Activated naive CD4-positive, alpha-beta T cell treated with anti-CD3 and anti-CD28 coated beads, Interleukin-2, amount 10 ng/mL, durations not matched to agents 7 days and 5 days (primary cell): ENCODE measurements around the gene ZC3H12A.

Source experiments
- CTCF ChIA-PET: fragments of 350-600 bp; sonication (Branson Sonifier 250); formaldehyde crosslinking; loops from one replicate; lab custom pipeline; 2021; ENCODE audit warnings: antibody characterized with exemption; lab: Charles Lee
- DNase-seq: peaks from one replicate; pipeline ENCODE4 v3.0.0-alpha.2; 2020
- H3K27ac Mint-ChIP-seq: one replicate; pipeline ENCODE4 v1.8.0; 2021; ENCODE audit warnings: mild to moderate bottlenecking, moderate library complexity, mixed read lengths
- H3K27me3 Mint-ChIP-seq: one replicate; pipeline ENCODE4 v1.8.0; 2021; ENCODE audit warnings: mild to moderate bottlenecking, mixed read lengths
- H3K36me3 Mint-ChIP-seq: one replicate; pipeline ENCODE4 v1.8.0; 2021; ENCODE audit warnings: mixed read lengths
- H3K4me1 Mint-ChIP-seq: one replicate; pipeline ENCODE4 v1.8.0; 2021; ENCODE audit warnings: mixed read lengths
- H3K4me3 Mint-ChIP-seq: one replicate; pipeline ENCODE4 v1.8.0; 2021; ENCODE audit warnings: mild to moderate bottlenecking, moderate library complexity, mixed read lengths
- H3K9me3 Mint-ChIP-seq: one replicate; pipeline ENCODE4 v1.8.0; 2021; ENCODE audit warnings: mixed read lengths

The ZC3H12A gene

DNA sequence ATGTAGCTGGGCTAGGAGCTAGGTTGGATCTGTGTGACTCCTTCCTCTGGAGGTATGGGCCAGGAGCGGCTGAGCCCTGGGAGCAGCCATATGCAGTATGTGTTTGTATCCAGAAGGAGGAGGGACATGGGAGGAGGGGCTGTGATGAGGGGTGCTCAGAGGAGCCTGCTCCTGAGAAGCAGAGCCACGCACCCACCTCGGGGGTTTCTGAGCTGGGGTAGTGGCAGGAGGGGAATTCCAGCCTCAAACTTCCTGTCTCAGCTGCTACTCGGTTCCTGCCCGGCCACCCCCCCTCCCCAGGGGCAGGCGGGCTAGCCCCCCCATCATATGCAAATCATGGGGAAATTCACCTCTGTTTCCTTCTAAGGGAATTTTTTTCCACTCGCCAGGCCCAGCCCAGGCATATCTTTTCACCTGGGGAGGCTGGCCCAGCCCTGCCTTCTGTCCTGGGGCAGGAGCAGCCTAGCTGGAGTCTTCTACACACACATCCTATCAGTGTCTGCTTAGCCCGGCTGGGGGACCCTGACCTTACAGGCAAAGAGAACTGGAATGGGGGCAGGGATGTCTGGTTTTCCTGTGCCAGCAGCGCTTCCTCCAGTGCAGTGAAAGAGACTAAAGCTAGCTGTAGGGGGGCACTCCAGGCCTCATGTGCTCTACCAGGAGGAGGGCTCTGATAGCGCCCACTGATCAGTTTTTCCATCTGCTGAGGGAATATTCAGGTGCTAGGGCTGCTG, 3.0 kb downstream of the ZC3H12A start:
- peak overlapping the region; percentile 99 for H3K27ac Mint-ChIP-seq
- H3K4me1 Mint-ChIP-seq, result peaks cover 64% of the 10 kb centered on the region
- peak; percentile 77 for DNase-seq
- H3K9me3 Mint-ChIP-seq, result no peaks in the 10 kb centered on the region
- no peaks in the 10 kb centered on the region for H3K27me3 Mint-ChIP-seq
- CTCF ChIA-PET, result interaction anchor here (0.6 to 8.4 kb wide), 3 partner anchors 10 to 52 kb away, joined by 4 to 78 read pairs (median 38); no protein-coding TSS in a partner anchor
- H3K36me3 Mint-ChIP-seq, result peaks cover 64% of the 10 kb centered on the region
- H3K4me3 Mint-ChIP-seq, result peak overlapping the region; percentile 97

DNA sequence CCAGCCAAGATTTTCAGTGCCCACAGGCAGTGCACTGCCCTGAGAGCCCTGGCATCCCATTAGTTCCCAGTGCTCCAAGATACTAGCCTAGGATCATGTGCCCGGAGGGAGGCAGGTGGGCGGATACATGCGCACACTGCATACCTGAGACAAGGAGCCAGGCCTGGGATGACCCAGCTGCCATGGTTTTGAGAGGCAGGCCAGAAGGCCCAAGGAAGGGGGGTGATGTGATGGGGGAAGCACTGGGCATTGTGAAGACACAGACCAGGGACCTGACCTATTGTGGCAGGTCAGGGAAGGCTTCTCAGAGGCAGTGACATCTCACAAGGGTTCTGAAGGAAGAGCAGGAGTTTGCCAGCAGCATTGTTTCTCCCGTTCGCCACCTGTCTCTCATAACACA, 3.6 kb downstream of the ZC3H12A start:
- CTCF ChIA-PET, result interaction anchor here (1.1 to 6.1 kb wide), 4 partner anchors 9 to 37 kb away, joined by 5 to 38 read pairs (median 17); partner anchors contain the start of gene MEAF6
- Mint-ChIP-seq H3K4me3 (peak overlapping the region; percentile 97), H3K4me1 (peaks cover 58% of the 10 kb centered on the region), H3K9me3 (no peaks in the 10 kb centered on the region), H3K36me3 (peaks cover 69% of the 10 kb centered on the region), H3K27me3 (no peaks in the 10 kb centered on the region), H3K27ac (peak overlapping the region; percentile 99)
- DNase-seq, result no peak

DNA sequence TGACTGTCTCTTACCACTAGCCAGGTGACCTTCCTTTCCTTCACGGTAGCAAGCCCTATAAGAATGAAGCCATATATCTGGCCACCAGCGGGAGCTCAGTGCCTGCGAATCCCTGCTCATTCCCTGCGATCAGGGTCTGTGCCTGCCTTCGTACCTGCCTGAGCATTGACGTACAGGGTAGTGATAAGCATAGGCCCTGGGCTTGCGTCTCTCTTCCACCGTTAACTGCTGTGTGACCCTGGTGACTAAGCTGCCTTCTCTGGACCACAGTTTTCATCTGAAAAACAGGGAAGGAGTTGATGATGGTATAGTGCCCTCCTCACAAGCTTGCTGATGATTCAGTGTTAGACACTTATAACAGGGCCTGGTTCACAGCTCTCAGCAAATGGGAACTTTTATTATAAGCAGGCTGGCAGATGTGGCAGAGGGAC, 4.1 kb downstream of the ZC3H12A start:
- H3K4me1 Mint-ChIP-seq, result peaks cover 53% of the 10 kb centered on the region
- peak overlapping the region; percentile 99 for H3K27ac Mint-ChIP-seq
- no peaks in the 10 kb centered on the region for H3K9me3 Mint-ChIP-seq
- H3K27me3 Mint-ChIP-seq, result no peaks in the 10 kb centered on the region
- peaks cover 69% of the 10 kb centered on the region for H3K36me3 Mint-ChIP-seq
- CTCF ChIA-PET, result interaction anchor here (1.0 to 6.1 kb wide), 7 partner anchors 9 to 37 kb away, joined by 4 to 38 read pairs (median 6); partner anchors contain the start of gene MEAF6
- DNase-seq, result peak; percentile 47
- peak overlapping the region; percentile 97 for H3K4me3 Mint-ChIP-seq

- H3K9me3 Mint-ChIP-seq, result no peaks in the 10 kb centered on the region
- peak overlapping the region; percentile 99 for H3K27ac Mint-ChIP-seq
- H3K4me3 Mint-ChIP-seq, result peak overlapping the region; percentile 97
- peak; percentile 58 for DNase-seq
- no peaks in the 10 kb centered on the region for H3K27me3 Mint-ChIP-seq
- H3K4me1 Mint-ChIP-seq, result peaks cover 49% of the 10 kb centered on the region
- peaks cover 70% of the 10 kb centered on the region for H3K36me3 Mint-ChIP-seq
- CTCF ChIA-PET, result interaction anchor here (1.0 to 6.1 kb wide), 7 partner anchors 8 to 36 kb away, joined by 4 to 38 read pairs (median 6); partner anchors contain the start of gene MEAF6
Observed at GRCh38 chr1:37478890-37479254, 4.5 kb downstream of the ZC3H12A start.

DNA sequence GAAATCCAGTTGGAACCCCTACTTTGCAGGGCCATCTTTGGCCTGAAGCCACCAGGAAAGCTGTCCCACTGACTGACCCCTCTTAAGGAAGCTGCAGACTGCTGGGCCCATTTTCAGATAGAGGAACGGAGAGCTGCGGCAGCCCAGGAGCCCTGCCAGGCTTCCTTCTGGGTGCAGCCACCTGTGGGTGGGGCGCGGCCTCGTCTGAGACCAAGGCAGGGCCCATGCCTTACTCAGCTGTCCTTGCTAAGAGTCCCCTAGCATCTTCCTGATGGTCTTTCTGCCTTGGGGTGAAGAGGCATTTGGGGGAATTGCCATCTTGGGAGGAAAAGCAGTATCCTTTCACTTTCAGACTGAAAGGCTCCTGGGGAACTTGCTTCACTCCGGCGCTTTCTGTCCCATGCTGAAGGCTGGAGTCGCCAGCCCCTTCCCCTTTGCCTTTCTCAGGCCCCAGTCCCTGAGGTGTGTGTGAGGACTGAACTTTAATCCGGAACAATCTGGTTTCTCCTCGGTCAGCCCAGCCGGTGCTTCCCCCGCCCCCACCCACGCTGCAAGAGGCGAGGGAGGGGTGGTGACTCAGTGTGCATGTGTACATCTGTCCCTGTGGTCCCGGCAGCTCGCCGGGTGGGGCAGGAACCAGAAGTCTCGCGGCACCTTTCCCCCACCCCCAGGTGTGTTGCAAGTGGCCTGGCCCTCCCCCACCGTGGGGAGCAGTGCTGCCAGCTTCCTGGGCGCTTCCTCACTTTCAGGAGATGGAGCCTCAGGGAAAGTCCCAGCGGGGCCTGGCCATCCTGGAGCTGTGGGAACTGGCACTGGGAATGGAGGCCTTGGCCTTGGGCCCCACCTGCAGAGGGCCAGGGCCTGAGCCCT, 5.1 kb downstream of the ZC3H12A start:
- peak overlapping the region; percentile 99 for H3K27ac Mint-ChIP-seq
- H3K9me3 Mint-ChIP-seq, result no peaks in the 10 kb centered on the region
- H3K4me3 Mint-ChIP-seq, result peak overlapping the region; percentile 97
- H3K4me1 Mint-ChIP-seq, result peaks cover 49% of the 10 kb centered on the region
- no peaks in the 10 kb centered on the region for H3K27me3 Mint-ChIP-seq
- peaks cover 73% of the 10 kb centered on the region for H3K36me3 Mint-ChIP-seq
- CTCF ChIA-PET, result interaction anchor here (1.0 to 6.1 kb wide), 6 partner anchors 8 to 30 kb away, joined by 4 to 38 read pairs (median 6); no protein-coding TSS in a partner anchor
- peak; percentile 90 for DNase-seq

- CTCF ChIA-PET, result interaction anchor here (1.5 to 6.1 kb wide), 2 partner anchors 11 to 25 kb away, joined by 5 to 38 read pairs; no protein-coding TSS in a partner anchor
- Mint-ChIP-seq H3K4me3 (peak overlapping the region; percentile 97), H3K9me3 (no peaks in the 10 kb centered on the region), H3K4me1 (peaks cover 49% of the 10 kb centered on the region), H3K36me3 (peaks cover 73% of the 10 kb centered on the region), H3K27ac (peak overlapping the region; percentile 99), H3K27me3 (no peaks in the 10 kb centered on the region)
- DNase-seq, result no peak
Observed at GRCh38 chr1:37480125-37480466, 5.7 kb downstream of the ZC3H12A start.

DNA sequence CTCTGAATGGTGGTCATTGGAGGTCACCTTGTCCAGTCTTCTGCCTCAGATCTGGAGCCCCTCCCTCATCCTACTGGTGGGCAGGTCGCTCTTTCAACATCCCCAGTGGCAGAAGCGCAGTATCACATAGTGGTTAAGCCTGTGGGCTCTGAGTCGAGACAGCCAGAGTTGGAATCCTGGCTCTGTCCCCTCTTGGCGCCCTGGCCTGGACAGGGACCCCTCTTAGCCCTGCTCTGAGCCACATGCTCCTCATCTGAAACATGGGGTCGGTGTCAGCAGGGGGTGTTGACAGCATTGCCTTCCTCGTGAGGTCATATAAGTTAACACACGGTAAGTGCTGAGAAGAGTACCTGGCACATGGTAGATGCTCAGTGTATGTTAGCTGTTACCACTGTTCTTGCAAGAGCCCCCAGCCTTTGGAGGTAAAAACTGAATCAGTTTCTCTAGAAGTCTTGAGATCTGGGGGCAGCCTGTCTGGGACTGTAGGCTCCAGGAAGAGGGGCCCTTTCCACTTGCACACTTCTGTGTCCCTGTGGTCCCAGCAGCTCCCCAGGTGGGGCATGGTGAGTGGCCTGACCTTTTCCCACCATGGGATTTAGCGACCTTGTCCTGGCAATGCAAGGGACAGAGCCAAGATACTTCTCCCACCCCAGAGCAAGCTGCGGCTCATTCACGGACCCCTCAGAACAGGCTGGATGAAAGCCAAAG, 6.4 kb downstream of the ZC3H12A start:
- no peak for DNase-seq
- H3K4me3 Mint-ChIP-seq, result peak overlapping the region; percentile 44
- no peaks in the 10 kb centered on the region for H3K9me3 Mint-ChIP-seq
- peaks cover 67% of the 10 kb centered on the region for H3K36me3 Mint-ChIP-seq
- peaks cover 49% of the 10 kb centered on the region for H3K4me1 Mint-ChIP-seq
- no peaks in the 10 kb centered on the region for H3K27me3 Mint-ChIP-seq
- peak overlapping the region; percentile 99 for H3K27ac Mint-ChIP-seq
- CTCF ChIA-PET, result interaction anchor here (1.0 kb wide), 1 partner anchor 25 kb away, joined by 5 read pairs; no protein-coding TSS in a partner anchor

- no peak for DNase-seq
- H3K9me3 Mint-ChIP-seq, result no peaks in the 10 kb centered on the region
- H3K27ac Mint-ChIP-seq, result peak overlapping the region; percentile 99
- H3K4me1 Mint-ChIP-seq, result peaks cover 47% of the 10 kb centered on the region
- CTCF ChIA-PET, result interaction anchor here (1.0 kb wide), 1 partner anchor 26 kb away, joined by 5 read pairs; no protein-coding TSS in a partner anchor
- H3K36me3 Mint-ChIP-seq, result peaks cover 59% of the 10 kb centered on the region
- H3K4me3 Mint-ChIP-seq, result no peak overlapping the region
- no peaks in the 10 kb centered on the region for H3K27me3 Mint-ChIP-seq
Observed at GRCh38 chr1:37481289-37482003, 7.1 kb downstream of the ZC3H12A start.

DNA sequence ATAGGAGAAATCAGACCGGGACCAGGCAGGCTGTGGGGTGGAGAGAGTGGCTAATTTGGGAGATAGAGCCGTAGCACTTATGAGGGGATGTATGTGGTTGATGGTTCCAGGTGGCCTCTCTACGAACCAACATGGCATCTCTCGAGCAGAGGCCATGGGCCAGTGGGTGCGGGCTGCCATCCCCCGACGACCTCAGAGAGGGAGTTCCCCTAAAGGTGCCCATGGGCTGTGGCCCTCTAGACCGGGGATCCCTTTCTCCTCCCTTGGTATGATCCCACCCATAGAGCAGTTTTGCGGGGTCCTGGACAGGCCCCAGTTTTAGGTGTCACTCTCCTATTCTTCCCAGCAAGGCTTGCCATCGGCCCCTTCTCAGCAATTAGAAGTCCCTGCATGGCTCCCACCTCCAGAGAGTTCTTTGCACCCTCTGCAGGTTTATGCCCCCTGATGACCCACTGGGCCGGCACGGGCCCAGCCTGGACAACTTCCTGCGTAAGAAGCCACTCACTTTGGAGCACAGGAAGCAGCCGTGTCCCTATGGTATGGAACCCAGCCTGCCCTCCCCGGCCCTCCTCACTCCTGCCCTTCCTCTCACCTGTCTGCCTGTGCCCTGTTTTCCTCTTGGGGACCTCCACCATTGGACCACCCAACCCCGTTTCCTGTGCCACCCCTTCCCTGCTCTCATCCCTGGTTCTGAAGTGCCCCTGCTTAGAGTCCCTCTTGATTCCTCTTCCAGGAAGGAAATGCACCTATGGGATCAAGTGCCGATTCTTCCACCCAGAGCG, 7.8 kb downstream of the ZC3H12A start:
- no peak for DNase-seq
- peaks cover 52% of the 10 kb centered on the region for H3K36me3 Mint-ChIP-seq
- no peaks in the 10 kb centered on the region for H3K27me3 Mint-ChIP-seq
- peaks cover 50% of the 10 kb centered on the region for H3K4me1 Mint-ChIP-seq
- H3K27ac Mint-ChIP-seq, result peak overlapping the region; percentile 6
- CTCF ChIA-PET, result interaction anchor here (1.1 kb wide), 1 partner anchor 26 kb away, joined by 4 read pairs; no protein-coding TSS in a partner anchor
- H3K4me3 Mint-ChIP-seq, result no peak overlapping the region
- H3K9me3 Mint-ChIP-seq, result no peaks in the 10 kb centered on the region

- Mint-ChIP-seq H3K4me1 (peaks cover 48% of the 10 kb centered on the region), H3K36me3 (peaks cover 44% of the 10 kb centered on the region), H3K27ac (peak overlapping the region; percentile 6), H3K4me3 (no peak overlapping the region), H3K9me3 (no peaks in the 10 kb centered on the region), H3K27me3 (no peaks in the 10 kb centered on the region)
- no peak for DNase-seq
- CTCF ChIA-PET, result interaction anchor here (1.1 kb wide), 1 partner anchor 27 kb away, joined by 4 read pairs; no protein-coding TSS in a partner anchor
Observed at GRCh38 chr1:37482796-37483744, 8.7 kb downstream of the ZC3H12A start.

- peak overlapping the region; percentile 70 for H3K27ac Mint-ChIP-seq
- peaks cover 40% of the 10 kb centered on the region for H3K36me3 Mint-ChIP-seq
- no peak for DNase-seq
- H3K4me1 Mint-ChIP-seq, result peaks cover 41% of the 10 kb centered on the region
- H3K27me3 Mint-ChIP-seq, result no peaks in the 10 kb centered on the region
- no peaks in the 10 kb centered on the region for H3K9me3 Mint-ChIP-seq
- CTCF ChIA-PET, result interaction anchor here (1.1 to 8.3 kb wide), 5 partner anchors 10 to 31 kb away, joined by 4 to 261 read pairs (median 43); partner anchors contain the start of genes MEAF6 and ZC3H12A
- no peak overlapping the region for H3K4me3 Mint-ChIP-seq
Observed at GRCh38 chr1:37483785-37484184, 9.4 kb downstream of the ZC3H12A start.
